Cerebellar nuclear complex (tissue), 1 donor: ENCODE measurements around the gene STARD7.

Experiments used
- DNase-seq, 2 experiments: peaks; one replicate each; lab custom pipeline; 2025; lab: John Stamatoyannopoulos, UW

Gene STARD7

GRCh38 chr2:96197546-96198255, 10.9 kb downstream of the STARD7 start:
- DNase-seq: no peak

GRCh38 chr2:96195410-96196066, 13.1 kb downstream of the STARD7 start:
- DNase-seq: no peak

GRCh38 chr2:96191937-96192670, 16.5 kb downstream of the STARD7 start:
- no peak for DNase-seq

- DNase-seq: no peak
These were observed 19.7 kb downstream of the STARD7 start for GRCh38 chr2:96188821-96189526.

GRCh38 chr2:96186562-96186961, 22.1 kb downstream of the STARD7 start:
- no peak for DNase-seq

GRCh38 chr2:96185516-96185915, 23.1 kb downstream of the STARD7 start:
- no peak for DNase-seq

- no peak for DNase-seq
These were observed 23.6 kb downstream of the STARD7 start for GRCh38 chr2:96184989-96185388.

GRCh38 chr2:96184188-96184587, 24.4 kb downstream of the STARD7 start:
- no peak for DNase-seq

GRCh38 chr2:96181529-96181928, 27.1 kb downstream of the STARD7 start:
- no peak for DNase-seq

- no peak for DNase-seq
These were observed 28.1 kb downstream of the STARD7 start for GRCh38 chr2:96180521-96180920.

- no peak for DNase-seq
These were observed 28.6 kb downstream of the STARD7 start for GRCh38 chr2:96180002-96180401.

- DNase-seq: no peak
These were observed 32.0 kb downstream of the STARD7 start for GRCh38 chr2:96176661-96177060.

- no peak for DNase-seq
These were observed 32.7 kb downstream of the STARD7 start for GRCh38 chr2:96175951-96176350.

GRCh38 chr2:96174251-96175144, 34.1 kb downstream of the STARD7 start:
- DNase-seq: peak in 1 of 2 experiments; percentile 13

GRCh38 chr2:96171831-96172230, 36.8 kb downstream of the STARD7 start:
- DNase-seq: no peak

- DNase-seq: no peak
These were observed 38.0 kb downstream of the STARD7 start for GRCh38 chr2:96170626-96171025.

GRCh38 chr2:96169868-96170507, 38.6 kb downstream of the STARD7 start:
- DNase-seq: no peak

GRCh38 chr2:96167407-96168013, 41.1 kb downstream of the STARD7 start:
- DNase-seq: no peak

GRCh38 chr2:96164459-96165184, 44.0 kb downstream of the STARD7 start:
- no peak for DNase-seq
